K562 (cell line): ENCODE results near the gene TIMP4. TPM values are rescaled to one million over a fixed set of nuclear protein-coding genes. Genes with fewer than 3 reads are reported as not detected.

ENCODE experiments used
- ATAC-seq: fragments of 200-7000 bp; cut with Tn5 transposase; 3 replicates; pipeline ENCODE4 v1.9.1; 2020; ENCODE audit warnings: moderate library complexity
- BruUV-seq: library from RNA; stranded (reverse); fragments of 400-500 nt; replicated peaks from 2 replicates; lab custom pipeline; 2021; lab: Mats Ljungman, UMichigan
- CTCF ChIA-PET: fragments of 300-600 bp; formaldehyde crosslinking; extraction: SDS; loops from one replicate; lab custom pipeline; 2021; ENCODE audit warnings: low intra/inter-chr PET ratio; lab: Yijun Ruan, JAX
- POLR2A ChIA-PET: fragments of 300-600, 350-650 bp; sonication (Branson Sonifier 250); formaldehyde crosslinking; extraction: SDS; loops from one replicate; lab custom pipeline; 2021; ENCODE audit warnings: antibody characterized with exemption, inconsistent platforms; lab: Yijun Ruan, JAX
- DNase-seq, 4 experiments: peaks; one replicate each; pipeline versions ENCODE4 v3.0.0 to v3.0.0-alpha.2; 2011 to 2018; ENCODE audit warnings: low spot score in 3 of 4, mixed read lengths in 3 of 4; ENCODE audit errors: extremely low read depth in 1 of 4
- FAIRE-seq: peaks from 2 replicates; lab custom pipeline; 2011; peaks lifted over from hg19 to GRCh38; lab: Jason Lieb, UNC
- H2AFZ ChIP-seq: 2 replicates; pipeline ENCODE4 v1.6.0; 2011; ENCODE audit warnings: low read depth, low read length, control low read depth, inconsistent platforms
- H3K27ac ChIP-seq: fragments of 200-600 bp; 3 replicates; pipeline ENCODE4 v1.8.0; 2011; ENCODE audit warnings: low read depth, mild to moderate bottlenecking, control low read depth, inconsistent platforms, low read length, moderate library complexity, mixed read lengths; ENCODE audit errors: extremely low read depth
- H3K27me3 ChIP-seq, 2 experiments: fragments of 300-600 bp in 1 of 2; 2 replicates in 1 of 2; 3 replicates in 1 of 2; pipeline versions ENCODE4 v1.6.0 to v1.8.0; 2011; ENCODE audit warnings: inconsistent platforms in 2 of 2, low read length in 2 of 2, mild to moderate bottlenecking in 1 of 2, mixed read lengths in 1 of 2, moderate library complexity in 1 of 2; ENCODE audit not compliant: control insufficient read depth in 2 of 2, insufficient read depth in 2 of 2
- H3K36me3 ChIP-seq: fragments of 300-600 bp; 3 replicates; pipeline ENCODE4 v1.8.0; 2011; ENCODE audit warnings: mild to moderate bottlenecking, low read length, inconsistent platforms; ENCODE audit not compliant: control insufficient read depth, insufficient read depth
- H3K4me1 ChIP-seq, 2 experiments: fragments of 200-600 bp in 1 of 2; replicated peaks in 1 of 2; 2 replicates in 1 of 2; 3 replicates in 1 of 2; pipeline versions ENCODE4 v1.5.1 to v1.8.0; 2011; ENCODE audit warnings: inconsistent platforms in 2 of 2, low read length in 2 of 2, mild to moderate bottlenecking in 1 of 2, mixed read lengths in 1 of 2, moderate library complexity in 1 of 2; ENCODE audit not compliant: control insufficient read depth in 2 of 2, insufficient read depth in 2 of 2
- H3K4me2 ChIP-seq: 2 replicates; pipeline ENCODE4 v1.6.1; 2011; ENCODE audit warnings: low read length, control low read depth, inconsistent platforms, mixed read lengths; ENCODE audit not compliant: insufficient read depth
- H3K4me3 ChIP-seq: fragments of 200-600 bp; sonication (generic), shearing (Covaris generic); 2 replicates; pipeline ENCODE4 v1.5.1; 2016; ENCODE audit warnings: control low read depth, inconsistent platforms
- H3K79me2 ChIP-seq: fragments of 200-600 bp; 3 replicates; pipeline ENCODE4 v1.8.0; 2011; ENCODE audit warnings: low read length, inconsistent platforms; ENCODE audit not compliant: control insufficient read depth, insufficient read depth
- H3K9ac ChIP-seq, 2 experiments: 2 replicates each; pipeline versions ENCODE4 v1.6.0 to v1.6.1; 2011; ENCODE audit warnings: low read depth in 2 of 2, low read length in 2 of 2, control low read depth in 1 of 2, inconsistent platforms in 1 of 2, mild to moderate bottlenecking in 1 of 2, mixed read lengths in 1 of 2; ENCODE audit not compliant: insufficient read depth in 1 of 2
- H3K9me1 ChIP-seq: one replicate; pipeline ENCODE4 v1.6.0; 2011; ENCODE audit warnings: inconsistent platforms, mild to moderate bottlenecking, low read length, moderate library complexity; ENCODE audit not compliant: control insufficient read depth, insufficient read depth
- H3K9me3 ChIP-seq: replicated peaks from 2 replicates; pipeline ENCODE4 v1.5.1; 2011; ENCODE audit warnings: low read depth, low read length, inconsistent platforms; ENCODE audit not compliant: control insufficient read depth, insufficient read depth
- H4K20me1 ChIP-seq: replicated peaks from 2 replicates; pipeline ENCODE4 v1.6.1; 2011; ENCODE audit warnings: low read length, inconsistent platforms, mixed read lengths; ENCODE audit not compliant: control insufficient read depth, insufficient read depth
- ATF3 ChIP-seq, 2 experiments: fragments of 450-650 bp in 1 of 2; sonication (generic) in 1 of 2; formaldehyde crosslinking in 1 of 2; IDR thresholded peaks in 1 of 2; conservative IDR thresholded peaks in 1 of 2; 2 replicates each; pipeline versions ENCODE4 v1.6.1 to v1.8.1; 2016 to 2023; ENCODE audit warnings: mild to moderate bottlenecking in 2 of 2, moderate library complexity in 2 of 2, inconsistent platforms in 1 of 2, missing genetic modification reagents in 1 of 2
- EWSR1 ChIP-seq: fragments of 450-650 bp; IDR thresholded peaks from 2 replicates; pipeline ENCODE4 v1.6.1; 2018; ENCODE audit warnings: borderline replicate concordance, mild to moderate bottlenecking, low read depth, moderate library complexity; ENCODE audit not compliant: partially characterized antibody
- MEF2A ChIP-seq: IDR thresholded peaks from 2 replicates; pipeline ENCODE4 v1.6.1; 2011; ENCODE audit warnings: low read depth, mild to moderate bottlenecking, low read length, moderate library complexity; ENCODE audit not compliant: control insufficient read depth
- WGBS: fragments of 100-300 bp; shearing (Covaris generic); methylation state at CpG from one replicate; pipeline ENCODE4 v1.1.6; 2016; ENCODE audit warnings: low coverage, mixed read lengths; ENCODE audit not compliant: insufficient coverage; ENCODE audit errors: missing lambda C conversion rate; 5-methylcytosine and 5-hydroxymethylcytosine counted together
- in situ Hi-C: fragments of 300-500 bp; cut with MboI; formaldehyde crosslinking; loops from 4 replicates; pipeline ENCODE4 v1.15.0; 2018; ENCODE audit warnings: inconsistent platforms, mixed read lengths
- intact Hi-C: fragments of 100-400 bp; cut with micrococcal nuclease; formaldehyde crosslinking; loops from 2 replicates; pipeline ENCODE4 v1.14.2; 2022
- polyA plus RNA-seq, 8 experiments: library from polyadenylated mRNA; depleted of rRNA in 4 of 8; stranded (reverse) in 5 of 8; unstranded in 3 of 8; fragments of >200 nt; fragmentation: Nextera tagmentation in 2 of 8; fragmentation: Illumina TruSeq in 1 of 8; extraction: Ambion mirVana in 2 of 8; extraction: Trizol in 1 of 8; gene quantifications; 2 replicates each; pipeline versions ENCODE4 v1.2.1 to v1.2.3, GENCODE V29; 2011 to 2014; ENCODE audit warnings: inconsistent platforms in 1 of 8, missing spikeins in 1 of 8
- total RNA-seq, 7 experiments: library from RNA; depleted of rRNA in 6 of 7; stranded (reverse); fragments of >200 nt in 6 of 7; fragmentation: Illumina TruSeq in 2 of 7; extraction: Trizol in 2 of 7; gene quantifications; 2 replicates each; pipeline versions ENCODE4 v1.2.1 to v1.2.3, GENCODE V29; 2011 to 2021; ENCODE audit warnings: low replicate concordance in 1 of 7

TIMP4 gene
- total and polyA plus RNA-seq, 9 of the 15 experiments (the other 6 are each of a cell fraction or from before 2014, with no cell fraction given), result 0.03 to 0.07 TPM; not detected in 7

- no peak for DNase-seq
- H3K36me3 ChIP-seq, result no peaks in the 10 kb centered on the region
- H3K4me2 ChIP-seq, result no peak overlapping the region
- no peaks in the 10 kb centered on the region for H4K20me1 ChIP-seq
- intact Hi-C loops, result no loop called here
- no peak overlapping the region for H3K4me3 ChIP-seq
- no peaks in the 10 kb centered on the region for H3K9me1 ChIP-seq
- POLR2A ChIA-PET, result no interaction called here
- no peaks in the 10 kb centered on the region for H3K27me3 ChIP-seq
- no peak for FAIRE-seq
- no peak overlapping the region for H3K9ac ChIP-seq
- H3K27ac ChIP-seq, result no peak overlapping the region
- 0% methylated on average over 1 of the region's 1 CpG for WGBS
- peak; percentile 39; the same call in 1 of the 2 replicates for TF ChIP-seq ATF3 (IDR thresholded peaks at IDR 0.05)
- no peak for TF ChIP-seq ATF3 (CRISPR knock-in tag; conservative IDR thresholded peaks at IDR 0.05)
- no peak for TF ChIP-seq MEF2A
- no peak for ATAC-seq
- H3K9me3 ChIP-seq, result no peaks in the 10 kb centered on the region
- no peaks in the 10 kb centered on the region for H3K4me1 ChIP-seq
- in situ Hi-C loops, result loop anchor here (25.0 kb wide), 1 partner anchor 762 kb away; no protein-coding TSS in a partner anchor
- H2AFZ ChIP-seq, result no peak overlapping the region
- BruUV-seq, result no TSS peak
- CTCF ChIA-PET, result interaction anchor here (0.7 kb wide), 1 partner anchor 1233 kb away, joined by 3 read pairs; no protein-coding TSS in a partner anchor
- H3K79me2 ChIP-seq, result no peaks in the 10 kb centered on the region
These were observed 32.9 kb downstream of the TIMP4 start for GRCh38 chr3:12125772-12126171.

GRCh38 chr3:12121466-12121865 is 37.2 kb downstream of the TIMP4 start:
- no peaks in the 10 kb centered on the region for H4K20me1 ChIP-seq
- H3K79me2 ChIP-seq, result no peaks in the 10 kb centered on the region
- no peak overlapping the region for H3K4me2 ChIP-seq
- no peaks in the 10 kb centered on the region for H3K36me3 ChIP-seq
- ChIA-PET POLR2A (interaction anchor here (0.5 to 0.6 kb wide), 2 partner anchors 350 to 452 kb away, joined by 3 read pairs; no protein-coding TSS in a partner anchor), CTCF (no interaction called here)
- FAIRE-seq (no peak), DNase-seq (no peak), ATAC-seq (no peak)
- in situ Hi-C loops (no loop called here), intact Hi-C loops (no loop called here)
- no peak overlapping the region for H3K4me3 ChIP-seq
- H3K9me1 ChIP-seq, result no peaks in the 10 kb centered on the region
- H3K9ac ChIP-seq, result no peak overlapping the region
- BruUV-seq, result no TSS peak
- no peaks in the 10 kb centered on the region for H3K9me3 ChIP-seq
- no peaks in the 10 kb centered on the region for H3K4me1 ChIP-seq
- no peak for TF ChIP-seq EWSR1
- no peak overlapping the region for H2AFZ ChIP-seq
- H3K27me3 ChIP-seq, result no peaks in the 10 kb centered on the region
- no peak overlapping the region for H3K27ac ChIP-seq
